ENCODE measurements around the gene PSMG2. TPM values are rescaled to one million over a fixed set of nuclear protein-coding genes. Genes with fewer than 3 reads are reported as not detected.

PSMG2 gene
- total and polyA plus RNA-seq, 2 of the 13 experiments (the other 11 are each of a cell fraction or from before 2014, with no cell fraction given) = 53.4 to 94.8 TPM

DNA sequence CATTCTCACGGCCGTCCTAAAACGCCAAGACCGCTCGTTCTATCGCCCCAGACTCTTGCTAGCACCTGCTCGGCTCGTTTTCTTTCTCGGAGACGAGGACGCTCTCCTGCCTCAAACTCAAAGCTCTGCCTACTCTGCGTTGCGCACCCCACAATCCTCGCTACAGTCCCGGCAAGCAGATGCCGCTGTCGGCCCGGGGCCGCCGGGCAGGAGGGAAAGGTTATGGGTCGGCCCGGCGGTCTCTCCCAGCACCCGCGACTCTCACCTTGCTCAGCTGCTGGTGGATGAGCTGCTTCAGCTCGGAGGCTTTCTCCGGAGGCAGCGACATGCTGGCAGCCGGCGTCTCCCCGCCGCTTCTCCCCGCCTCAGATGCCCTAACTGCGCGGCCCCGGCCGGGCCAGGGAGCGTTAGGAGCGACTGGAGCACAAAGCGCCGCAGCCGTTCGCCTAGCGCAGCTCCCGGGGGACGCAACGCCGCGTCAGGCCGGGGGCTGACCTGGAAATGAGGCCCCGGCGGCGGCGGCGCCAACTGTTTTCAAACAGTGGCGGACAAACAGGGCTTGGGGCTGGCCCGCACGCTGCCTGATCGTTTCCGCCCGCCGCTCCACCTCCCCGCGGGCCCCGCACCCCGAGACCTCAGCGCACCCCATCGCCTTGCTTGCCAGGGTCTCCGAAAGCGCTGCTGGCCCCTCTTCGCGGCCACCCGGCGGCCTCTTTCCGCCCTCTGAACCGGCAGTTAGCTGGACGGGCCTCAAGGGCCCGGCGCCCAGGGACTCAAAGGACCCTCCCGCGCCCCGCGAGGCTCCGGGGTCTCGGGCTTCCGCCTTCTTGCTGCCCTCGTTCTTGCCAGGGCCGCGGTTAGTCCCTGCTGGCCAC is at the start of gene PSMG2, which contains the start of gene CEP76 (continued):
- TF ChIP-seq, protein P1, sequence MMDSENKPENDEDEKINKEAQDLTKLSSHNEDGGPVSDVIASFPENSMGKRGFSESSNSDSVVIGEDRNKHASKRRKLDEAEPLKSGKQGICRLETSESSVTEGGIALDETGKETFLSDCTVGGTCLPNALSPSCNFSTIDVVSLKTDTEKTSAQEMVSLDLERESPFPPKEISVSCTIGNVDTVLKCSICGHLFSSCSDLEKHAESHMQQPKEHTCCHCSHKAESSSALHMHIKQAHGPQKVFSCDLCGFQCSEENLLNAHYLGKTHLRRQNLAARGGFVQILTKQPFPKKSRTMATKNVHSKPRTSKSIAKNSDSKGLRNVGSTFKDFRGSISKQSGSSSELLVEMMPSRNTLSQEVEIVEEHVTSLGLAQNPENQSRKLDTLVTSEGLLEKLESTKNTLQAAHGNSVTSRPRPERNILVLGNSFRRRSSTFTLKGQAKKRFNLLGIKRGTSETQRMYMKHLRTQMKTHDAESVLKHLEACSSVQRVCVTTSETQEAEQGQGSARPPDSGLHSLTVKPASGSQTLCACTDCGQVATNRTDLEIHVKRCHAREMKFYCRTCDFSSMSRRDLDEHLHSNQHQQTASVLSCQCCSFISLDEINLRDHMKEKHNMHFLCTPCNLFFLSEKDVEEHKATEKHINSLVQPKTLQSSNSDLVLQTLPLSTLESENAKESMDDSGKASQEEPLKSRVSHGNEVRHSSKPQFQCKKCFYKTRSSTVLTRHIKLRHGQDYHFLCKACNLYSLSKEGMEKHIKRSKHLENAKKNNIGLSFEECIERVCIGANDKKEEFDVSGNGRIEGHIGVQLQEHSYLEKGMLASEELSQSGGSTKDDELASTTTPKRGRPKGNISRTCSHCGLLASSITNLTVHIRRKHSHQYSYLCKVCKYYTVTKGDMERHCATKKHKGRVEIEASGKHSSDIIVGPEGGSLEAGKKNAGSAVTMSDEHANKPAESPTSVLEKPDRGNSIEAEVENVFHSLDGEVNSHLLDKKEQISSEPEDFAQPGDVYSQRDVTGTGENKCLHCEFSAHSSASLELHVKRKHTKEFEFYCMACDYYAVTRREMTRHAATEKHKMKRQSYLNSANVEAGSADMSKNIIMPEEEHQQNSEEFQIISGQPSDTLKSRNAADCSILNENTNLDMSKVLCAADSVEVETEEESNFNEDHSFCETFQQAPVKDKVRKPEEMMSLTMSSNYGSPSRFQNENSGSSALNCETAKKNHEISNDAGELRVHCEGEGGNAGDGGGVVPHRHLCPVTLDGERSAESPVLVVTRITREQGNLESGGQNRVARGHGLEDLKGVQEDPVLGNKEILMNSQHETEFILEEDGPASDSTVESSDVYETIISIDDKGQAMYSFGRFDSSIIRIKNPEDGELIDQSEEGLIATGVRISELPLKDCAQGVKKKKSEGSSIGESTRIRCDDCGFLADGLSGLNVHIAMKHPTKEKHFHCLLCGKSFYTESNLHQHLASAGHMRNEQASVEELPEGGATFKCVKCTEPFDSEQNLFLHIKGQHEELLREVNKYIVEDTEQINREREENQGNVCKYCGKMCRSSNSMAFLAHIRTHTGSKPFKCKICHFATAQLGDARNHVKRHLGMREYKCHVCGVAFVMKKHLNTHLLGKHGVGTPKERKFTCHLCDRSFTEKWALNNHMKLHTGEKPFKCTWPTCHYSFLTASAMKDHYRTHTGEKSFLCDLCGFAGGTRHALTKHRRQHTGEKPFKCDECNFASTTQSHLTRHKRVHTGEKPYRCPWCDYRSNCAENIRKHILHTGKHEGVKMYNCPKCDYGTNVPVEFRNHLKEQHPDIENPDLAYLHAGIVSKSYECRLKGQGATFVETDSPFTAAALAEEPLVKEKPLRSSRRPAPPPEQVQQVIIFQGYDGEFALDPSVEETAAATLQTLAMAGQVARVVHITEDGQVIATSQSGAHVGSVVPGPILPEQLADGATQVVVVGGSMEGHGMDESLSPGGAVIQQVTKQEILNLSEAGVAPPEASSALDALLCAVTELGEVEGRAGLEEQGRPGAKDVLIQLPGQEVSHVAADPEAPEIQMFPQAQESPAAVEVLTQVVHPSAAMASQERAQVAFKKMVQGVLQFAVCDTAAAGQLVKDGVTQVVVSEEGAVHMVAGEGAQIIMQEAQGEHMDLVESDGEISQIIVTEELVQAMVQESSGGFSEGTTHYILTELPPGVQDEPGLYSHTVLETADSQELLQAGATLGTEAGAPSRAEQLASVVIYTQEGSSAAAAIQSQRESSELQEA (CRISPR knock-in tag; IDR thresholded peaks at IDR 0.05; ENCODE audit: not compliant biosample characterization) = peak; percentile 36
- TF ChIP-seq, protein P2, sequence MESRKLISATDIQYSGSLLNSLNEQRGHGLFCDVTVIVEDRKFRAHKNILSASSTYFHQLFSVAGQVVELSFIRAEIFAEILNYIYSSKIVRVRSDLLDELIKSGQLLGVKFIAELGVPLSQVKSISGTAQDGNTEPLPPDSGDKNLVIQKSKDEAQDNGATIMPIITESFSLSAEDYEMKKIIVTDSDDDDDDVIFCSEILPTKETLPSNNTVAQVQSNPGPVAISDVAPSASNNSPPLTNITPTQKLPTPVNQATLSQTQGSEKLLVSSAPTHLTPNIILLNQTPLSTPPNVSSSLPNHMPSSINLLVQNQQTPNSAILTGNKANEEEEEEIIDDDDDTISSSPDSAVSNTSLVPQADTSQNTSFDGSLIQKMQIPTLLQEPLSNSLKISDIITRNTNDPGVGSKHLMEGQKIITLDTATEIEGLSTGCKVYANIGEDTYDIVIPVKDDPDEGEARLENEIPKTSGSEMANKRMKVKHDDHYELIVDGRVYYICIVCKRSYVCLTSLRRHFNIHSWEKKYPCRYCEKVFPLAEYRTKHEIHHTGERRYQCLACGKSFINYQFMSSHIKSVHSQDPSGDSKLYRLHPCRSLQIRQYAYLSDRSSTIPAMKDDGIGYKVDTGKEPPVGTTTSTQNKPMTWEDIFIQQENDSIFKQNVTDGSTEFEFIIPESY (CRISPR knock-in tag; IDR thresholded peaks at IDR 0.05) = no peak
- TF ChIP-seq, protein P3, sequence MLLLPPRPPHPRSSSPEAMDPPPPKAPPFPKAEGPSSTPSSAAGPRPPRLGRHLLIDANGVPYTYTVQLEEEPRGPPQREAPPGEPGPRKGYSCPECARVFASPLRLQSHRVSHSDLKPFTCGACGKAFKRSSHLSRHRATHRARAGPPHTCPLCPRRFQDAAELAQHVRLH (CRISPR knock-in tag; IDR thresholded peaks at IDR 0.05; ENCODE audit: borderline replicate concordance, low read depth) = no peak; the same call in 1 of the 2 replicates
- TF ChIP-seq CBFB (CRISPR knock-in tag; IDR thresholded peaks at IDR 0.05) (0 out of 2 replicates have a peak, but pooled peaks have one; percentile 53), NKX3-1 (CRISPR knock-in tag; IDR thresholded peaks at IDR 0.05) (no peak), ZMAT3 (CRISPR knock-in tag; conservative IDR thresholded peaks at IDR 0.05) (peak; percentile 68; the same call in 1 of the 2 replicates), MAFG (CRISPR knock-in tag; IDR thresholded peaks at IDR 0.05) (no peak), ZNF570 (CRISPR knock-in tag; IDR thresholded peaks at IDR 0.05; ENCODE audit: borderline replicate concordance) (no peak), MAFF (IDR thresholded peaks at IDR 0.05; ENCODE audit: low read depth, low read length) (no peak), YY1 (IDR thresholded peaks at IDR 0.05; ENCODE audit: insufficient read depth, insufficient replicate concordance, low read depth, low read length) (no peak), U2AF1 (optimal IDR thresholded peaks at IDR 0.05; ENCODE audit: low read depth, low read length) (no peak), ZNF674 (CRISPR knock-in tag; IDR thresholded peaks at IDR 0.05; ENCODE audit: low read depth) (no peak)
- TF ChIP-seq, protein P4, sequence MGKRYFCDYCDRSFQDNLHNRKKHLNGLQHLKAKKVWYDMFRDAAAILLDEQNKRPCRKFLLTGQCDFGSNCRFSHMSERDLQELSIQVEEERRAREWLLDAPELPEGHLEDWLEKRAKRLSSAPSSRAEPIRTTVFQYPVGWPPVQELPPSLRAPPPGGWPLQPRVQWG (CRISPR knock-in tag; IDR thresholded peaks at IDR 0.05; ENCODE audit: borderline replicate concordance, low read depth) = no peak
- TF ChIP-seq, protein P5, sequence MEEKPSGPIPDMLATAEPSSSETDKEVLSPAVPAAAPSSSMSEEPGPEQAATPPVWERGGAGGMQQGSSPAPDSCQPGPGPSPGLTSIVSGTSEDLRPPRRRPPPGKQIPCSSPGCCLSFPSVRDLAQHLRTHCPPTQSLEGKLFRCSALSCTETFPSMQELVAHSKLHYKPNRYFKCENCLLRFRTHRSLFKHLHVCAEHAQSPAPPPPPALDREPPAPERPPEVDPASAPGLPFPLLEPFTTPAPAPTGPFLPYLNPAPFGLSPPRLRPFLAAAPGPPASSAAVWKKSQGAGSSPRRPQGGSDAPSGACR (CRISPR knock-in tag; IDR thresholded peaks at IDR 0.05) = peak; percentile 66; the same call in 1 of the 2 replicates

Data from HepG2 (cell line).